GM12878 (cell line): Measurements from ENCODE around the gene SLC6A1. TPM values are rescaled to one million over a fixed set of nuclear protein-coding genes. Genes with fewer than 3 reads are reported as not detected.

Source experiments
- ATAC-seq: fragments of 200-7000 bp; cut with Tn5 transposase; 3 replicates; pipeline ENCODE4 v1.9.1; 2020; ENCODE audit warnings: mild to moderate bottlenecking, moderate library complexity
- BruUV-seq: library from RNA; stranded (reverse); fragments of 400-500 nt; replicated peaks from 2 replicates; lab custom pipeline; 2021; lab: Mats Ljungman, UMichigan
- CTCF ChIA-PET: fragments of 300-600 bp; sonication (Branson Sonifier 250); formaldehyde crosslinking; extraction: SDS; loops from one replicate; lab custom pipeline; 2021; ENCODE audit warnings: inconsistent platforms; lab: Yijun Ruan, JAX
- POLR2A ChIA-PET: fragments of 350-600 bp; formaldehyde crosslinking; extraction: SDS; loops from one replicate; lab custom pipeline; 2021; ENCODE audit warnings: inconsistent platforms; lab: Charles Lee
- RAD21 ChIA-PET: fragments of 300-600 bp; sonication (Branson Sonifier 250); formaldehyde crosslinking; loops from one replicate; lab custom pipeline; 2023; ENCODE audit warnings: antibody characterized with exemption; ENCODE audit not compliant: unreplicated experiment; lab: Charles Lee
- SMC1A ChIA-PET: fragments of 300-600 bp; sonication (Branson Sonifier 250); formaldehyde crosslinking; loops from one replicate; lab custom pipeline; 2023; ENCODE audit not compliant: unreplicated experiment, uncharacterized antibody; lab: Charles Lee
- DNase-seq: peaks from one replicate; pipeline ENCODE4 v3.0.0-alpha.2; 2011; ENCODE audit warnings: low read depth, low spot score
- FAIRE-seq: peaks from 3 replicates; lab custom pipeline; 2011; peaks lifted over from hg19 to GRCh38; lab: Jason Lieb, UNC
- H2AFZ ChIP-seq: 2 replicates; pipeline ENCODE4 v1.6.0; 2011; ENCODE audit warnings: low read depth, low read length, control low read depth; ENCODE audit not compliant: control insufficient read depth
- H3K27ac ChIP-seq: 2 replicates; pipeline ENCODE4 v1.5.1; 2011; ENCODE audit warnings: control low read depth; ENCODE audit not compliant: control insufficient read depth, insufficient read depth
- H3K27me3 ChIP-seq, 2 experiments: replicated peaks in 1 of 2; 2 replicates each; pipeline versions ENCODE4 v1.6.0 to v1.6.1; 2011; ENCODE audit warnings: low read length in 1 of 2; ENCODE audit not compliant: control insufficient read depth in 2 of 2, insufficient read depth in 2 of 2
- H3K36me3 ChIP-seq, 2 experiments: 2 replicates each; pipeline ENCODE4 v1.5.1; 2011; ENCODE audit warnings: low read length in 1 of 2; ENCODE audit not compliant: control insufficient read depth in 2 of 2, insufficient read depth in 2 of 2
- H3K4me1 ChIP-seq: 2 replicates; pipeline ENCODE4 v1.6.1; 2011; ENCODE audit warnings: mild to moderate bottlenecking, low read length, moderate library complexity, mixed read lengths; ENCODE audit not compliant: control insufficient read depth, insufficient read depth
- H3K4me2 ChIP-seq: 2 replicates; pipeline ENCODE4 v1.6.0; 2011; ENCODE audit warnings: control low read depth; ENCODE audit not compliant: control insufficient read depth, insufficient read depth
- H3K4me3 ChIP-seq: fragments of 200-600 bp; sonication (generic); 2 replicates; pipeline ENCODE4 v1.5.1; 2016
- H3K79me2 ChIP-seq: 2 replicates; pipeline ENCODE4 v1.6.0; 2011; ENCODE audit warnings: low read length; ENCODE audit not compliant: control insufficient read depth, insufficient read depth
- H3K9ac ChIP-seq: 2 replicates; pipeline ENCODE4 v1.8.0; 2011; ENCODE audit warnings: low read length, control low read depth, mixed read lengths; ENCODE audit not compliant: control insufficient read depth, insufficient read depth
- H3K9me3 ChIP-seq: replicated peaks from 3 replicates; pipeline ENCODE4 v1.5.1; 2011; ENCODE audit warnings: mild to moderate bottlenecking, low read length; ENCODE audit not compliant: control insufficient read depth, insufficient read depth
- H4K20me1 ChIP-seq: 2 replicates; pipeline ENCODE4 v1.6.0; 2011; ENCODE audit not compliant: control insufficient read depth, insufficient read depth
- BACH1 ChIP-seq: fragments of 450-650 bp; IDR thresholded peaks from 2 replicates; pipeline ENCODE4 v1.6.1; 2017; ENCODE audit warnings: mild to moderate bottlenecking, borderline replicate concordance
- BRCA1 ChIP-seq: IDR thresholded peaks from 2 replicates; pipeline ENCODE4 v1.6.1; 2011; ENCODE audit warnings: low read depth, low read length, improper control_type of control experiment
- ESRRA ChIP-seq: IDR thresholded peaks from 2 replicates; pipeline ENCODE4 v1.6.1; 2012; ENCODE audit warnings: mild to moderate bottlenecking, low read length, improper control_type of control experiment
- GATAD2B ChIP-seq: fragments of 450-650 bp; conservative IDR thresholded peaks from 2 replicates; pipeline ENCODE4 v1.6.1; 2017; ENCODE audit warnings: low read depth, mild to moderate bottlenecking, moderate library complexity
- MXI1 ChIP-seq: fragments of 150-350 bp; IDR thresholded peaks from 2 replicates; pipeline ENCODE4 v1.6.1; 2011; ENCODE audit warnings: low read depth, mild to moderate bottlenecking, inconsistent platforms, low read length, improper control_type of control experiment
- NBN ChIP-seq: fragments of 450-650 bp; IDR thresholded peaks from 2 replicates; pipeline ENCODE4 v1.6.1; 2016
- NFXL1 ChIP-seq: fragments of 450-650 bp; IDR thresholded peaks from 2 replicates; pipeline ENCODE4 v1.6.1; 2017; ENCODE audit warnings: antibody characterized with exemption, mild to moderate bottlenecking, borderline replicate concordance
- NFYB ChIP-seq: IDR thresholded peaks from 2 replicates; pipeline ENCODE4 v1.6.1; 2011; ENCODE audit warnings: low read depth, mild to moderate bottlenecking, low read length, improper control_type of control experiment, moderate library complexity; ENCODE audit not compliant: insufficient read depth
- POU2F2 ChIP-seq: IDR thresholded peaks from 3 replicates; pipeline ENCODE4 v1.6.1; 2011; ENCODE audit warnings: low read depth, mild to moderate bottlenecking, low read length, borderline replicate concordance
- SMAD1 ChIP-seq: fragments of 450-650 bp; IDR thresholded peaks from 2 replicates; pipeline ENCODE4 v1.6.1; 2018; ENCODE audit warnings: mild to moderate bottlenecking, low read depth; ENCODE audit not compliant: partially characterized antibody
- SMC3 ChIP-seq: IDR thresholded peaks from 2 replicates; pipeline ENCODE4 v1.6.1; 2011; ENCODE audit warnings: low read length, improper control_type of control experiment, borderline replicate concordance
- STAT1 ChIP-seq: fragments of 450-650 bp; conservative IDR thresholded peaks from 2 replicates; pipeline ENCODE4 v1.6.1; 2014; ENCODE audit warnings: antibody characterized with exemption, mild to moderate bottlenecking
- TBL1XR1 ChIP-seq: IDR thresholded peaks from 2 replicates; pipeline ENCODE4 v1.6.1; 2012; ENCODE audit warnings: low read depth, low read length, improper control_type of control experiment
- TCF12 ChIP-seq: IDR thresholded peaks from 2 replicates; pipeline ENCODE4 v1.6.1; 2011; ENCODE audit warnings: low read depth, mild to moderate bottlenecking, low read length
- ZNF384 ChIP-seq: IDR thresholded peaks from 2 replicates; pipeline ENCODE4 v1.6.1; 2012; ENCODE audit warnings: low read depth, mild to moderate bottlenecking, low read length, improper control_type of control experiment, borderline replicate concordance
- WGBS: methylation state at CpG from one replicate; pipeline ENCODE4 v1.1.6; 2016; ENCODE audit warnings: low lambda C conversion rate; ENCODE audit not compliant: insufficient replicate concordance, insufficient coverage; ENCODE audit errors: missing lambda C conversion rate; 5-methylcytosine and 5-hydroxymethylcytosine counted together
- in situ Hi-C: fragments of 300-500 bp; cut with MboI; formaldehyde crosslinking; loops from 9 replicates; pipeline ENCODE4 v1.14.3; 2018; ENCODE audit warnings: mixed read lengths
- intact Hi-C: fragments of 100-400 bp; cut with micrococcal nuclease; formaldehyde crosslinking; loops from one replicate; pipeline ENCODE4 v1.14.2; 2022; ENCODE audit not compliant: unreplicated experiment
- polyA plus RNA-seq, 11 experiments: library from polyadenylated mRNA; depleted of rRNA in 4 of 11; unstranded in 6 of 11; stranded (reverse) in 5 of 11; fragments of >200 nt; fragmentation: Nextera tagmentation in 4 of 11; fragmentation: Illumina TruSeq in 1 of 11; extraction: Ambion mirVana in 4 of 11; extraction: Trizol in 1 of 11; gene quantifications; 1 replicate in 1 of 11; 2 replicates in 10 of 11; pipeline versions ENCODE4 v1.2.1 to v1.2.3, GENCODE V29; 2011 to 2016; ENCODE audit warnings: inconsistent platforms in 2 of 11, missing spikeins in 2 of 11, low read depth in 1 of 11
- total RNA-seq, 4 experiments: library from RNA; depleted of rRNA in 3 of 4; stranded (reverse); fragments of >200 nt in 3 of 4; fragmentation: Illumina TruSeq in 1 of 4; extraction: Trizol in 1 of 4; gene quantifications; 2 replicates each; pipeline versions ENCODE4 v1.2.1 to v1.2.3, GENCODE V29; 2013 to 2021
- TF ChIP-seq, protein P1 (sequence below): fragments of 450-650 bp; IDR thresholded peaks from 2 replicates; pipeline ENCODE4 v1.6.1; 2016; ENCODE audit warnings: mild to moderate bottlenecking
- TF ChIP-seq, protein P2 (sequence below): fragments of 450-650 bp; IDR thresholded peaks from 2 replicates; pipeline ENCODE4 v1.6.1; 2016; ENCODE audit warnings: mild to moderate bottlenecking
- TF ChIP-seq, protein P3 (sequence below): IDR thresholded peaks from 2 replicates; pipeline ENCODE4 v1.6.1; 2012; ENCODE audit warnings: low read length, inconsistent platforms

Gene SLC6A1
- total and polyA plus RNA-seq, 10 of the 15 experiments (the other 5 are each of a cell fraction or from before 2014, with no cell fraction given) = not detected

DNA sequence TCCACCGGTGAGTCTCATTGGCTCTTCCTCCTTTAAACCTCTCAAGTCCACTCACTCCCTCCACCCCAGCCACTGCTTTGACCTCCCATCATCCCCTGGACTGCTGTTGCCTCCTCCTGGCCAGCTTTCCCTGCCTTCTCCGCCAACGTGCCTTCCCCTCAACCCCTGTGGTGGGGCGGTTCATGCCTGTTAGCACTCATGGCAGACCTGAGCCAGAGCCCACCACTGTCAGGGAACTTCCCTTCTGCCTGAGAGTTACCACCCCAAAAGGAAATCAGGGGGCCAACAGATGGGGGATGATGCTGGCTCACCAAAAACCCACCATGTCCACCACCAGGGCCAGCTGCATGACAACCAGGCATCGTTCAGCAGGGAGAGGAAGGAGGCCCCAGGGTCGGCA, 44.2 kb upstream of the SLC6A1 start:
- in situ Hi-C loops = loop anchor here (10.0 kb wide), 1 partner anchor 706 kb away; no protein-coding TSS in a partner anchor
- intact Hi-C loops = no loop called here
- POLR2A ChIA-PET = no interaction called here

More for the DNA sequence above, 44.2 kb upstream of the SLC6A1 start:
- ATAC-seq = no peak
- Histone ChIP-seq H3K4me3 (no peak overlapping the region), H3K4me1 (no peaks in the 10 kb centered on the region), H3K27ac (no peak overlapping the region), H3K4me2 (no peak overlapping the region), H4K20me1 (no peaks in the 10 kb centered on the region)
- ChIA-PET CTCF (no interaction called here), RAD21 (no interaction called here), SMC1A (no interaction called here)
- TF ChIP-seq ZNF384 (no peak), TCF12 (no peak), POU2F2 (no peak), ESRRA (no peak), SMAD1 (no peak), STAT1 (no peak), NFXL1 (no peak), NFYB (no peak), NBN (no peak), SMC3 (no peak), TBL1XR1 (no peak), BACH1 (no peak), GATAD2B (no peak), MXI1 (no peak), BRCA1 (no peak)
- TF ChIP-seq, protein P1, sequence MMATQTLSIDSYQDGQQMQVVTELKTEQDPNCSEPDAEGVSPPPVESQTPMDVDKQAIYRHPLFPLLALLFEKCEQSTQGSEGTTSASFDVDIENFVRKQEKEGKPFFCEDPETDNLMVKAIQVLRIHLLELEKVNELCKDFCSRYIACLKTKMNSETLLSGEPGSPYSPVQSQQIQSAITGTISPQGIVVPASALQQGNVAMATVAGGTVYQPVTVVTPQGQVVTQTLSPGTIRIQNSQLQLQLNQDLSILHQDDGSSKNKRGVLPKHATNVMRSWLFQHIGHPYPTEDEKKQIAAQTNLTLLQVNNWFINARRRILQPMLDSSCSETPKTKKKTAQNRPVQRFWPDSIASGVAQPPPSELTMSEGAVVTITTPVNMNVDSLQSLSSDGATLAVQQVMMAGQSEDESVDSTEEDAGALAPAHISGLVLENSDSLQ = no peak
- TF ChIP-seq, protein P2, sequence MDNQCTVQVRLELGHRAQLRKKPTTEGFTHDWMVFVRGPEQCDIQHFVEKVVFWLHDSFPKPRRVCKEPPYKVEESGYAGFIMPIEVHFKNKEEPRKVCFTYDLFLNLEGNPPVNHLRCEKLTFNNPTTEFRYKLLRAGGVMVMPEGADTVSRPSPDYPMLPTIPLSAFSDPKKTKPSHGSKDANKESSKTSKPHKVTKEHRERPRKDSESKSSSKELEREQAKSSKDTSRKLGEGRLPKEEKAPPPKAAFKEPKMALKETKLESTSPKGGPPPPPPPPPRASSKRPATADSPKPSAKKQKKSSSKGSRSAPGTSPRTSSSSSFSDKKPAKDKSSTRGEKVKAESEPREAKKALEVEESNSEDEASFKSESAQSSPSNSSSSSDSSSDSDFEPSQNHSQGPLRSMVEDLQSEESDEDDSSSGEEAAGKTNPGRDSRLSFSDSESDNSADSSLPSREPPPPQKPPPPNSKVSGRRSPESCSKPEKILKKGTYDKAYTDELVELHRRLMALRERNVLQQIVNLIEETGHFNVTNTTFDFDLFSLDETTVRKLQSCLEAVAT = no peak
- TF ChIP-seq, protein P3, sequence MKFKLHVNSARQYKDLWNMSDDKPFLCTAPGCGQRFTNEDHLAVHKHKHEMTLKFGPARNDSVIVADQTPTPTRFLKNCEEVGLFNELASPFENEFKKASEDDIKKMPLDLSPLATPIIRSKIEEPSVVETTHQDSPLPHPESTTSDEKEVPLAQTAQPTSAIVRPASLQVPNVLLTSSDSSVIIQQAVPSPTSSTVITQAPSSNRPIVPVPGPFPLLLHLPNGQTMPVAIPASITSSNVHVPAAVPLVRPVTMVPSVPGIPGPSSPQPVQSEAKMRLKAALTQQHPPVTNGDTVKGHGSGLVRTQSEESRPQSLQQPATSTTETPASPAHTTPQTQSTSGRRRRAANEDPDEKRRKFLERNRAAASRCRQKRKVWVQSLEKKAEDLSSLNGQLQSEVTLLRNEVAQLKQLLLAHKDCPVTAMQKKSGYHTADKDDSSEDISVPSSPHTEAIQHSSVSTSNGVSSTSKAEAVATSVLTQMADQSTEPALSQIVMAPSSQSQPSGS = no peak
- TF ChIP-seq, all 136 proteins: peak for 0
- WGBS = 39% methylated on average over 6 of the region's 6 CpGs
- no TSS peak for BruUV-seq
- H3K9ac ChIP-seq = no peak overlapping the region
- H3K9me3 ChIP-seq = no peaks in the 10 kb centered on the region
- H3K79me2 ChIP-seq = no peaks in the 10 kb centered on the region
- no peak for FAIRE-seq
- H3K36me3 ChIP-seq = no peaks in the 10 kb centered on the region
- H2AFZ ChIP-seq = no peak overlapping the region
- no peaks in the 10 kb centered on the region for H3K27me3 ChIP-seq
- DNase-seq = no peak
